ENCODE data around the gene SLC2A9. TPM values are rescaled to one million over a fixed set of nuclear protein-coding genes. Genes with fewer than 3 reads are reported as not detected.

SLC2A9 gene
- total RNA-seq, 1 donor from 2014 or later: 1.2 TPM

- no peak overlapping the region for H3K4me3 Mint-ChIP-seq
- H3K9me3 Mint-ChIP-seq: no peaks in the 10 kb centered on the region
- CTCF ChIA-PET: interaction anchor here (0.5 kb wide), 1 partner anchor 42 kb away, joined by 3 read pairs; the partner anchor contains the start of gene SLC2A9
- no peaks in the 10 kb centered on the region for H3K4me1 Mint-ChIP-seq
- no peak for DNase-seq
- H3K27ac Mint-ChIP-seq: no peak overlapping the region
- intact Hi-C loops (cut with micrococcal nuclease): no loop called here
- TF ChIP-seq, protein P1, sequence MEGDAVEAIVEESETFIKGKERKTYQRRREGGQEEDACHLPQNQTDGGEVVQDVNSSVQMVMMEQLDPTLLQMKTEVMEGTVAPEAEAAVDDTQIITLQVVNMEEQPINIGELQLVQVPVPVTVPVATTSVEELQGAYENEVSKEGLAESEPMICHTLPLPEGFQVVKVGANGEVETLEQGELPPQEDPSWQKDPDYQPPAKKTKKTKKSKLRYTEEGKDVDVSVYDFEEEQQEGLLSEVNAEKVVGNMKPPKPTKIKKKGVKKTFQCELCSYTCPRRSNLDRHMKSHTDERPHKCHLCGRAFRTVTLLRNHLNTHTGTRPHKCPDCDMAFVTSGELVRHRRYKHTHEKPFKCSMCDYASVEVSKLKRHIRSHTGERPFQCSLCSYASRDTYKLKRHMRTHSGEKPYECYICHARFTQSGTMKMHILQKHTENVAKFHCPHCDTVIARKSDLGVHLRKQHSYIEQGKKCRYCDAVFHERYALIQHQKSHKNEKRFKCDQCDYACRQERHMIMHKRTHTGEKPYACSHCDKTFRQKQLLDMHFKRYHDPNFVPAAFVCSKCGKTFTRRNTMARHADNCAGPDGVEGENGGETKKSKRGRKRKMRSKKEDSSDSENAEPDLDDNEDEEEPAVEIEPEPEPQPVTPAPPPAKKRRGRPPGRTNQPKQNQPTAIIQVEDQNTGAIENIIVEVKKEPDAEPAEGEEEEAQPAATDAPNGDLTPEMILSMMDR (IDR thresholded peaks at IDR 0.05): no peak
- ATAC-seq (ENCODE audit: low read depth): no peak
- peaks cover 60% of the 10 kb centered on the region for H3K36me3 Mint-ChIP-seq (ENCODE audit: low read depth)
- POLR2A ChIA-PET: no interaction called here
- H3K27me3 Mint-ChIP-seq: no peaks in the 10 kb centered on the region
Observed at GRCh38 chr4:10063544-10064300, 42.4 kb upstream of the SLC2A9 start.

- Mint-ChIP-seq H3K36me3 (ENCODE audit: low read depth) (peaks cover 47% of the 10 kb centered on the region), H3K9me3 (peaks cover 2% of the 10 kb centered on the region), H3K4me1 (no peaks in the 10 kb centered on the region), H3K27me3 (no peaks in the 10 kb centered on the region), H3K4me3 (no peak overlapping the region), H3K27ac (no peak overlapping the region)
- ChIA-PET POLR2A (no interaction called here), CTCF (no interaction called here)
- DNase-seq (no peak), ATAC-seq (ENCODE audit: low read depth) (no peak)
- TF ChIP-seq, protein P1 (IDR thresholded peaks at IDR 0.05): no peak
- intact Hi-C loops (cut with micrococcal nuclease): no loop called here
Observed at GRCh38 chr4:10061650-10062415, 40.5 kb upstream of the SLC2A9 start.

- H3K27ac Mint-ChIP-seq: no peak overlapping the region
- no peak overlapping the region for H3K4me3 Mint-ChIP-seq
- H3K9me3 Mint-ChIP-seq: peaks cover 2% of the 10 kb centered on the region
- no peaks in the 10 kb centered on the region for H3K4me1 Mint-ChIP-seq
- ChIA-PET CTCF (no interaction called here), POLR2A (no interaction called here)
- H3K36me3 Mint-ChIP-seq (ENCODE audit: low read depth): peaks cover 25% of the 10 kb centered on the region
- ATAC-seq (ENCODE audit: low read depth) (no peak), DNase-seq (no peak)
- intact Hi-C loops (cut with micrococcal nuclease): no loop called here
- TF ChIP-seq, protein P1 (IDR thresholded peaks at IDR 0.05): no peak
- H3K27me3 Mint-ChIP-seq: no peaks in the 10 kb centered on the region
Observed at GRCh38 chr4:10058371-10058770, 37.1 kb upstream of the SLC2A9 start.

DNA sequence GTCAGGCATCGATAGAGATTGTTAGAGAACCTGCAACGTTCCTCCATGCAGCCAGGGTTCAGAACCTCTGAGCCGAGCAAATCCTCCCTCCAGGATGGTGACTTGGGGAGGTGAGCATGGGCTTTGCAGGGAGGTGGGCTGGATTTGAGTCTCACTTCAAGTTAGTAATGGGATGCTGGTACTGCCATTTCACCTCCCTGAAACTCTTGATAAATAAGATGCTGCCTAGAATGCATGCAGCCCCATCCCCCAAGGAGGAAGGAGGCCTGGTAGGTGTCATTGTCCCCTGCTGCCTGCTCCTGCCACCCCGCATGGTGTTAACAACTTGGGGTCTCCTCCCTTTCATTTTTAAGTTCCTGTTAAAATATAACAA lies 35.7 kb upstream of the SLC2A9 start:
- peaks cover 15% of the 10 kb centered on the region for H3K36me3 Mint-ChIP-seq (ENCODE audit: low read depth)
- intact Hi-C loops (cut with micrococcal nuclease): no loop called here
- TF ChIP-seq, protein P1 (IDR thresholded peaks at IDR 0.05): no peak
- peaks cover 2% of the 10 kb centered on the region for H3K9me3 Mint-ChIP-seq
- POLR2A ChIA-PET: no interaction called here
- CTCF ChIA-PET: interaction anchor here (0.6 kb wide), 1 partner anchor 353 kb away, joined by 3 read pairs; no protein-coding TSS in a partner anchor
- no peak overlapping the region for H3K27ac Mint-ChIP-seq
- no peak for ATAC-seq (ENCODE audit: low read depth)
- H3K27me3 Mint-ChIP-seq: no peaks in the 10 kb centered on the region
- no peaks in the 10 kb centered on the region for H3K4me1 Mint-ChIP-seq
- H3K4me3 Mint-ChIP-seq: no peak overlapping the region
- no peak for DNase-seq

GRCh38 chr4:10056334-10057022 lies 35.2 kb upstream of the SLC2A9 start:
- ChIA-PET CTCF (interaction anchor here (0.6 kb wide), 1 partner anchor 353 kb away, joined by 3 read pairs; no protein-coding TSS in a partner anchor), POLR2A (no interaction called here)
- Mint-ChIP-seq H3K4me1 (no peaks in the 10 kb centered on the region), H3K9me3 (peaks cover 2% of the 10 kb centered on the region), H3K4me3 (no peak overlapping the region), H3K27ac (no peak overlapping the region), H3K27me3 (no peaks in the 10 kb centered on the region), H3K36me3 (ENCODE audit: low read depth) (peaks cover 12% of the 10 kb centered on the region)
- no peak for DNase-seq
- TF ChIP-seq, protein P1 (IDR thresholded peaks at IDR 0.05): no peak
- ATAC-seq (ENCODE audit: low read depth): no peak
- intact Hi-C loops (cut with micrococcal nuclease): no loop called here
